Breast epithelium (tissue), 3 donors: Measurements from ENCODE around the gene SRRM5.

ENCODE experiments used
- CTCF ChIP-seq, 3 donors: fragments of 450-650 bp; IDR thresholded peaks; one replicate each; pipeline ENCODE4 v1.5.1; 2016 to 2017; ENCODE audit warnings: antibody characterized with exemption in 3 of 3, mild to moderate bottlenecking in 3 of 3, moderate library complexity in 3 of 3
- POLR2A ChIP-seq: fragments of 450-650 bp; IDR thresholded peaks from one replicate; pipeline ENCODE4 v1.6.1; 2016; ENCODE audit warnings: antibody characterized with exemption, mild to moderate bottlenecking, moderate library complexity
- POLR2AphosphoS5 ChIP-seq, 3 donors: sonication (generic); formaldehyde crosslinking; IDR thresholded peaks; one replicate each; pipeline ENCODE4 v1.6.1; 2017; ENCODE audit warnings: antibody characterized with exemption in 3 of 3

- TF ChIP-seq POLR2A, result no peak
- TF ChIP-seq CTCF (IDR thresholded peaks at IDR 0.05), result no peak
- no peak for TF ChIP-seq POLR2AphosphoS5 (IDR thresholded peaks at IDR 0.05)
Observed at GRCh38 chr19:43638214-43638994, 26.5 kb downstream of the SRRM5 start.
